Epithelial cell of alveolus of lung (primary cell): ENCODE results near the gene FGD1. TPM values are rescaled to one million over a fixed set of nuclear protein-coding genes. Genes with fewer than 3 reads are reported as not detected.

Source experiments
- total RNA-seq: library from RNA; depleted of rRNA; stranded (reverse); fragments of >200 nt; gene quantifications from 2 replicates; pipeline ENCODE4 v1.2.1, GENCODE V29; 2015

FGD1 gene
- 9.2 and 10.9 TPM in 2 replicates for total RNA-seq

DNA sequence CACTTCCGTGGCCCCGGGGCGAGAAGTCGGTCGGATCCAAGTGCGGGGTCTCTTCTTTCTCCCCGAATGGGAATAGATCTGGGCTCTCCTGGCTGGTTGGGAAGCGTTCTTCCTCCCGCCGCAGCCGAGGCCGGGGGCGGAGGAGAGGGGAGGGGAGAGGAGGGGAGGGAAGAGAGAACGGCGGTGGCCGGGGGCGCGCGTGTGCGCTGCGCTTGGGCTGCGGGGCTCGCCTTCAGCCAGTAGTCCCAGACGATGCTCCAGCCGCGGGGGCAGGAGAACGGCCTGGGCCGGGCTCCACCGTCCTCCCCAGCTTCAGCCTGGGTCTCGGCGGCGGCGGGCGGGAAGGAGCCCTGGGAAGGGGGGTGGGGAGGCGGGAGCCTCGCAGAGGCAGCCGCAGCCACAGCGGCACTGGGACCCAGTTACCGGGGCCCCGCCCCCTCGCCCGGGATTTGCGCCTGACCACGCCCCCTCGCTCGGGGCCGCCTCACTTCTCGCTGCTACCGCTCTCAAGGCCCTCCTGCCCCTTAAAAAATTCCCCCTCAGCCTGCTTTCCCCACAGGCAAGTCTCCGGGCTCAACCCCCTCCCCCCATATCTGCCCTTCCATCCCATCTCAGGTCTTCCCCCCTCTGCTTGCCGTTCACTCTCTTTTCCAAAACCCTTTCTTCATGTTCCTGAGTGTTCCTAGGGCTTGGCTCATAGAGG is at the start of gene FGD1:
Gene FGD1 (minus strand): TSS at position 421 of the 703 bp plus-strand sequence. CDS start 802 bp downstream, outside the sequence.

DNA sequence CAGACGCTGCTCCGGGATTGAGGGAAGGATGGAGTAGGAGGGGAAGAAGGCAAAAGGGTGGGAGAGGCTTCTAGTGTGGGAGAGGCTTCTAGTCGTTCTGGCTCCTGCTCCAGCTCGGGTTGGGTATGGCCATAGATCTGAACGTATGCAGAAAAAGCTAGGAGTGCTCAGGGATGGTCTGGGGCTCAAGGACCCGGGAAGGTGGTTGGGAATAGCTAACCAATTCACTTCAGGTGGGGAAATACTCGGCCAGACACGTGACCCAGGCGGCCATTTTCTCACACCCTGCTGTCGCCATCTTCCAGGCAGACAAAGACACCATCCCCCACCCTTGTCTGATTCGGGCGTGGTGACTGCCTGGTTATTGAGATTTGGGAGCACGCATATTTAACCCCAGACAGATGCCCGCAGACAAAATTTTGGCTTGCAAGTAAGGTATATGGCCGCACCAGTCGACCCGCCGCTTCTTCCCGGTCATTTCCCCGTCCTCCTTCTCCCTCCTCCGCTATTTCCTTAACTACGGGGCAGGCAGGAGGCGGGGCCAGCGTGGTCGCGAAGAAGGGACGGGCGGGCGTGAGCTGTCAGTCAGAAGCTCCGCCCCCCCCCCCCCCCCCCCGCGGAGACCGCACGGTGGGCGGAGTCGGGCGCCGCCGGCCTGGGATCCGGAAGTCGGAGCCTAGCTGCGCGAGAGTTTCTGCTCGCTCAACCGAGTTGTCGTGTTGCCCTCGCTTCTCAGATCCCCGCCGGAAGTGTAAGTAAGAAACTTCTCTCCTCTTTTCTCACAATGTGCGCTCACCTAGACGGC is 33.7 kb upstream of the FGD1 start, which contains the start of gene GNL3L:
Gene GNL3L (plus strand): TSS at position 668 of the 805 bp plus-strand sequence. CDS start 2,348 bp downstream, outside the sequence.

DNA sequence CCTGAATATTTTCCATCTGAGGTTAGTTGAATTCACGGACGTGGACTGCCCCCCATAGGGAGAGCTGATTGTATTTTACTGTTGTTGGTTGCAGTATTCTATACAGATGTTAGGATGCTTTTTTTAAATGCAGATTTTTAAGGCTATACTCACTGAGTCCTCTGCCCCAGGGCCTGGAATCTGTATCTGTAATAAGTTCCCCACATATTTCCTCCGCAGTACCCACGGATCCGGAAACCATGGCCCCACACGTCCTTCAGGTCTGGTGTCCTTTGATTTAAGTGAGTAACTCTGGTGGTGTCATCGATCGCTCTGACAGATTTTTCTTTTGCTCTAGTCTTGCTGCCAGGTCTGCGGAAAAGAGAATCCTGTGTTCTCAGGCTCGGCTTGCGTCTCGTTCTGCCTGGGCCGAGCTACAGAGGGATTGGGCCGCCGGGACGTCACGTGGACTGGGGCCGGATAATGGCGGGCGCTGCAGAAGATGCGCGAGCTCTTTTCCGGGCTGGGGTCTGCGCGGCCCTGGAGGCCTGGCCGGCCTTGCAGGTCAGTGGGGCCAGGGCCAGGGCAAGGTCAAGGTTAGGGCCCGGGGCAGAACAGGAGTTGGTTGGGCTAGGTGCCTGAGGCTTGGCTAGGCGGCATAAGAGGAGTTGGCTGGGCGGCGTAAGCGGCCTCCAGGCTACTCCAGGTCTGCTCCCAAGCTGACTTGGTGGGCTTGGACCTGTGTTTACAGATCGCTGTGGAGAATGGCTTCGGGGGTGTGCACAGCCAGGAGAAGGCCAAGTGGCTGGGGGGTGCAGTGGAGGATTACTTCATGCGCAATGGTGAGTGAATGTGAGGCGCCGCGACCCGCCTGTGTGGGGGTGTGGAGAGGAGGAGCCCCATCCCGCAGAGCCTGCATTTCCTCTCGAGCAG is 55.8 kb downstream of the FGD1 start, which contains the start of gene TSR2:
Gene TSR2 (plus strand): TSS at position 445 of the 912 bp plus-strand sequence. CDS start 18 bp downstream, at position 463.

Other genes starting within 250 kb of the FGD1 start
- gene WNK3, start 138.2 kb downstream of the FGD1 start, total RNA-seq, result 0.64 and 1.3 TPM in 2 replicates
- gene TSR2, start 55.8 kb downstream of the FGD1 start, total RNA-seq, result 9.4 and 16.6 TPM in 2 replicates
- gene GNL3L, start 34.0 kb upstream of the FGD1 start, total RNA-seq, result 17.2 and 23.9 TPM in 2 replicates